HG03097 (cell line): ENCODE results near the gene ATG5.
"Not testable (repeated sequence)": the region's sequence is repeated elsewhere in the genome, so short reads cannot be mapped to it uniquely, and the experiment has no call there.

Experiments
- ATAC-seq: cut with Tn5 transposase; IDR thresholded peaks from one replicate; pipeline ENCODE4 v1.9.1; 2021; ENCODE audit not compliant: unreplicated experiment, low FRiP score

ATG5 gene

GRCh38 chr6:106315765-106316374 is 9.7 kb downstream of the ATG5 start:
- no peak for ATAC-seq

GRCh38 chr6:106309766-106310373 is 15.7 kb downstream of the ATG5 start:
- ATAC-seq: no peak

- ATAC-seq: no peak
These were observed 16.6 kb downstream of the ATG5 start for GRCh38 chr6:106308985-106309384.

GRCh38 chr6:106305740-106306139 is 19.8 kb downstream of the ATG5 start:
- ATAC-seq: no peak

GRCh38 chr6:106300944-106301343 is 24.6 kb downstream of the ATG5 start:
- no peak for ATAC-seq

GRCh38 chr6:106300020-106300780 is 25.4 kb downstream of the ATG5 start:
- no peak for ATAC-seq

GRCh38 chr6:106293116-106293515 is 32.4 kb downstream of the ATG5 start:
- no peak for ATAC-seq

- ATAC-seq: no peak
These were observed 34.6 kb downstream of the ATG5 start for GRCh38 chr6:106290954-106291353.

GRCh38 chr6:106290032-106290431 is 35.5 kb downstream of the ATG5 start:
- no peak for ATAC-seq

- ATAC-seq: no peak
These were observed 38.3 kb downstream of the ATG5 start for GRCh38 chr6:106287215-106287614.

GRCh38 chr6:106286746-106287145 is 38.8 kb downstream of the ATG5 start:
- no peak for ATAC-seq

- ATAC-seq: no peak
These were observed 42.1 kb downstream of the ATG5 start for GRCh38 chr6:106283481-106283880.

- ATAC-seq: no peak
These were observed 43.9 kb downstream of the ATG5 start for GRCh38 chr6:106281661-106282060.

GRCh38 chr6:106281088-106281487 is 44.5 kb downstream of the ATG5 start:
- ATAC-seq: no peak

- ATAC-seq: no peak
These were observed 46.4 kb downstream of the ATG5 start for GRCh38 chr6:106279179-106279578.

GRCh38 chr6:106275692-106276091 is 49.9 kb downstream of the ATG5 start:
- ATAC-seq: no peak

GRCh38 chr6:106273087-106273486 is 52.5 kb downstream of the ATG5 start:
- no peak for ATAC-seq

- ATAC-seq: no peak
These were observed 53.3 kb downstream of the ATG5 start for GRCh38 chr6:106272287-106272686.

GRCh38 chr6:106270414-106270813 is 55.1 kb downstream of the ATG5 start:
- ATAC-seq: no peak

- not testable (repeated sequence) for ATAC-seq
These were observed 56.2 kb downstream of the ATG5 start for GRCh38 chr6:106269268-106269919.

- ATAC-seq: not testable (repeated sequence)
These were observed 57.1 kb downstream of the ATG5 start for GRCh38 chr6:106268500-106268899.
